ENCODE results near the gene PIH1D1.

The PIH1D1 gene

DNA sequence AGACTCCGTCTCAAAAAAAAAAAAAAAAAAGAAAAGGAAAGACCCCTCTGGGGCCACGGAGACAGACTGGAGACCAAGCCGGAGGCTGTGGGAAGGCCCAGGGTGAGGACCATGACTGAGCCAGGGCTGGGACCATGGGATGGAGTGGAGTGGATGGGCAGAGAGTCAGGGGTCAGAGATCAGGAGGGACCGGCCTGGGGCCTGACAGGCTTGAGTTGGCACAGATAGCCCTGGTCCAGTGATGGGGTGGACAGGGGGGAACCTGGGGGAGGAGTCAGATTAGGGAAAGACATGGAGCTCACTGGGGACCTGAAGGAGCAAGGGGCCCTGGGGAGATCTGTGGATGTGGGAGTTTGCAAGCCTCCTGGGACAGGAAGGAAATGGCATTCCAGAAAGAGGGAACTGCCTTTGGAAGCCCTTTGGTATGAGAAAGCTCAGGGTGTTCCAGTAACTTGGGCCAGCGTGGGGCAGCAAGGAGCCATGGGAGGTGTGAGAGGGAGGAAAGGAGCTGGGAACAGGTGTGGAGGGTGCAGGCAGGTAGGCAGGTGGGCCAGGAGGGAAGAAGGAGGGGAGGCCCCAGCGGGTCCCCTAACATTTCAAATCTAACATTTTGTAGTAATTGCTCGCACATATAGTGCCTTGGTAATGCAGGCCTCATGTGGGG lies 29.5 kb upstream of the PIH1D1 start:
- in situ Hi-C loops (cut with MboI; ENCODE audit: low sequenced_read_pairs, unreplicated experiment): no loop called here
- no peak for DNase-seq (ENCODE audit: low spot score)
- TF ChIP-seq, protein P1, sequence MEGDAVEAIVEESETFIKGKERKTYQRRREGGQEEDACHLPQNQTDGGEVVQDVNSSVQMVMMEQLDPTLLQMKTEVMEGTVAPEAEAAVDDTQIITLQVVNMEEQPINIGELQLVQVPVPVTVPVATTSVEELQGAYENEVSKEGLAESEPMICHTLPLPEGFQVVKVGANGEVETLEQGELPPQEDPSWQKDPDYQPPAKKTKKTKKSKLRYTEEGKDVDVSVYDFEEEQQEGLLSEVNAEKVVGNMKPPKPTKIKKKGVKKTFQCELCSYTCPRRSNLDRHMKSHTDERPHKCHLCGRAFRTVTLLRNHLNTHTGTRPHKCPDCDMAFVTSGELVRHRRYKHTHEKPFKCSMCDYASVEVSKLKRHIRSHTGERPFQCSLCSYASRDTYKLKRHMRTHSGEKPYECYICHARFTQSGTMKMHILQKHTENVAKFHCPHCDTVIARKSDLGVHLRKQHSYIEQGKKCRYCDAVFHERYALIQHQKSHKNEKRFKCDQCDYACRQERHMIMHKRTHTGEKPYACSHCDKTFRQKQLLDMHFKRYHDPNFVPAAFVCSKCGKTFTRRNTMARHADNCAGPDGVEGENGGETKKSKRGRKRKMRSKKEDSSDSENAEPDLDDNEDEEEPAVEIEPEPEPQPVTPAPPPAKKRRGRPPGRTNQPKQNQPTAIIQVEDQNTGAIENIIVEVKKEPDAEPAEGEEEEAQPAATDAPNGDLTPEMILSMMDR (IDR thresholded peaks at IDR 0.05; ENCODE audit: borderline replicate concordance, control extremely low read depth, extremely low read depth, insufficient read depth, missing control alignments): no peak

DNA sequence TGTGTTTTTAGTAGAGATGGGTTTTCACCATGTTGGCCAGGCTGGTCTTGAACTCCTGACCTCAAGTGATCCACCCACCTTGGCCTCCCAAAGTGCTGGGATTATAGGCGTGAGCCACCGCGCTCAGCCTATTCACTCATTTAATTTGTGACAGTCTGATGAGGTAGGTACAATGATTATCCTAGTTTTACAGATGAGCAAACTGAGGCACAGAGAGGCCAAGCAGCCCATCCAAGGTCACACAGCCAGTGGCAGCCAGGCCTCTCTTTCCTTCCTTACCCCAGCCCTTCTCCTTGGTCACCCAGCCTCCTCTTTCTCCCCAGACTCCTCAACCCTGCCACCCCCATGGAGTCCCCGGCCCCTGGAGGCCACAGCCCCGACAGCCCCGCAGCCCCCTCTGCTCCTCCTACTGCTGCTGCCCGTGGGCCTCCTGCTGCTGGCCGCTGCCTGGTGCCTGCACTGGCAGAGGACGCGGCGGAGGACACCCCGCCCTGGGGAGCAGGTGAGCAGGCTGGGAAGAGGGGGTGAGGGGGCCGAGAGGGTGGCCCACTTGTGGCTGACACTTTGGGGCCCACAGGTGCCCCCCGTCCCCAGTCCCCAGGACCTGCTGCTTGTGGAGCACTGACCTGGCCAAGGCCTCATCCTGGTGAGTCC lies 28.5 kb upstream of the PIH1D1 start:
- in situ Hi-C loops (cut with MboI; ENCODE audit: low sequenced_read_pairs, unreplicated experiment): no loop called here
- TF ChIP-seq, protein P1 (IDR thresholded peaks at IDR 0.05; ENCODE audit: borderline replicate concordance, control extremely low read depth, extremely low read depth, insufficient read depth, missing control alignments): no peak
- DNase-seq (ENCODE audit: low spot score): no peak

DNA sequence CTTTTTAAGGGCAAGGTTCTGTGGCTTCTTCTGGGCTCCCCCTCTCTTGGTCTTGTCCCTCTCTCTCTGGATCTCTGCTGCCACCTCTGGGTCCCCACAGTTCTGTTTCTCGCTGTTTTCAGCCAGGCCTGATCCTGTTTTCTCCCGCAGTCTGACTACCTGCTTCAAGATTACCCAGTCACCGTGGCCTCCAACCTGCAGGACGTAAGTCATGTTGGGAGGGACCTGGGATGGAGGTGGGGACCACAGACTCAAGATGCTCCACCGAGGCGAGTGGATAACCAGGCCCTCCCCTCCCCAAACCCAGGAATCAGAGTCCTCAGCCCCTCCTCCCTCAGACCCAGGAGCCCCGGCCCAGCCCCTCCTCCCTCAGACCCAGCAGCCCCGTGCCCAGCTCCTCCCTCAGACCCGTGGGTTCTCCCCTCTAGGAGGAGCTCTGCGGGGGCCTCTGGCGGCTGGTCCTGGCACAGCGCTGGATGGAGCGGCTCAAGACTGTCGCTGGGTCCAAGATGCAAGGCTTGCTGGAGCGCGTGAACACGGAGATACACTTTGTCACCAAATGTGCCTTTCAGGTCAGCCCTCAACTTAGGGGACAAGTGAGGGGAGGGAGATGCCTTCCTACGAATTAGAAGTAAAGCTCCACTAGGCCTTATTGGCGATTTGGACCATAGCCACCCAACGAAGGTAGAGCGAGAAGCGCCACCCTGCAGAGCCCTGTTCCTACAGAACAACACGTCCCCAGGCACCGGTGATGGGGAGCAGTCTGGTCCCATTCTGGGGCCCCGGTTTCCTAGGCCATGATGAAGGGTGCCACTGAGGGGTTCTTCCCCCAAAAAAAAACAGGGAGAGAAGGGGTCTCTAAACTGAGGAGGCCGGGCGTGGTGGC lies 24.6 kb upstream of the PIH1D1 start:
- DNase-seq (ENCODE audit: low spot score): peak; percentile 54
- in situ Hi-C loops (cut with MboI; ENCODE audit: low sequenced_read_pairs, unreplicated experiment): no loop called here

DNA sequence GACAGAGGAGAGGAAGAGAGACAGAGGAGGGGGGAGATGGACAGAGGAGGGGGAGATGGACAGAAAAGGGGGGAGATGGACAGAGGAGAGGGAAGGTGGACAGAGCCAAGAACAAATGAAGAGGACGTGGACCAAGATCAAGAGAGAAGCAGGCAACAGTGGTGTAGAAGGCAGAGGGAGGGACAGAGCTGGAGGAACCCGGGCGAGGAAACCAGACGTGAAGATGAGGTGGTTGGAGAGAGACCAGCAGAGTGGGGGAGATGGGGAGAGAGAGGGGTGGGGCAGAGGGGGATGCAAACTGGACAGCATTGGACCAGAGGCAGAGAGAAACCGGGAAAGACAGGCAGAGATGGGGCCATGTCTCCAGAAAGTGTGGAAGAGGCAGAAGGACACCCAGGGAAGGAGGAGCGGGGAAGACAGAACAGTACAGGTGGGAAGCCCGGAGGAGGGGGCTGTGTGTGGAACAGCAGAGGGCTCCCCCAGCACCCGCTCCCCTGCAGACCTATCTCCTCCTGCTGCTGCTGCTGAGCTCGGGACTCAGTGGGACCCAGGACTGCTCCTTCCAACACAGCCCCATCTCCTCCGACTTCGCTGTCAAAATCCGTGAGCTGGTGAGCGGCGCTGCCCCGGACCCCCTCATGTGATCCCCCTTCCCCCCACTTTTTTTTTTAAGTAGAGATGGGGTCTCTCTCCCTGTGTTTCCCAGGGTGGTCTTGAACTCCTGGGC lies 23.7 kb upstream of the PIH1D1 start:
- in situ Hi-C loops (cut with MboI; ENCODE audit: low sequenced_read_pairs, unreplicated experiment): no loop called here
- TF ChIP-seq, protein P1 (IDR thresholded peaks at IDR 0.05; ENCODE audit: borderline replicate concordance, control extremely low read depth, extremely low read depth, insufficient read depth, missing control alignments): no peak

More for the DNA sequence above, 24.6 kb upstream of the PIH1D1 start:
- TF ChIP-seq, protein P1 (IDR thresholded peaks at IDR 0.05; ENCODE audit: borderline replicate concordance, control extremely low read depth, extremely low read depth, insufficient read depth, missing control alignments): peak; percentile 52

DNA sequence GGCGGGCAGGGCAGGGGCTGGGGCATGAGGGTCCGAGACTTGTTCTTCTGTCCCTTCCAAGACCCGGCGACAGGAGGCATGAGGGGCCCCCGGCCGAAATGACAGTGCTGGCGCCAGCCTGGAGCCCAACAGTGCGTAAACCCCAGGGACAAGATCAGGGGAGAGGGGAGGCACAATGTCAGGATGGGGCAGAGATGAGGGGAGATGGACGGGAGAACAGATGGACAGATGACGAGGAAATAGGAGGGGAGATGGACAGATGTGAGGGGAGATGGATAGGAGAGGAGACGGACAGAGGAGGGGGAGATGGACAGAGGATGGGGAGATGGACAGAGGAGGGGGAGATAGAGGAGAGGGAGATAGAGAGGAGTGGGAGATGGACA lies 22.9 kb upstream of the PIH1D1 start:
- TF ChIP-seq, protein P1 (IDR thresholded peaks at IDR 0.05; ENCODE audit: borderline replicate concordance, control extremely low read depth, extremely low read depth, insufficient read depth, missing control alignments): no peak
- in situ Hi-C loops (cut with MboI; ENCODE audit: low sequenced_read_pairs, unreplicated experiment): no loop called here
- no peak for DNase-seq (ENCODE audit: low spot score)

More for the DNA sequence above, 23.7 kb upstream of the PIH1D1 start:
- DNase-seq (ENCODE audit: low spot score): peak; percentile 33
